Endothelial cell of umbilical vein (primary cell): ENCODE data around the gene LITAF. TPM values are rescaled to one million over a fixed set of nuclear protein-coding genes. Genes with fewer than 3 reads are reported as not detected.

ENCODE experiments used
- BruUV-seq: library from RNA; stranded (reverse); fragments of 400-500 nt; replicated peaks from 2 replicates; lab custom pipeline; 2021; lab: Mats Ljungman, UMichigan
- CTCF ChIA-PET: fragments of 300-600, 350-600 bp; sonication (Branson Sonifier 250); formaldehyde crosslinking; loops from one replicate; lab custom pipeline; 2021; ENCODE audit warnings: antibody characterized with exemption, inconsistent platforms; lab: Charles Lee
- POLR2A ChIA-PET: fragments of 300-600, 350-600 bp; sonication (Branson Sonifier 250); formaldehyde crosslinking; loops from one replicate; lab custom pipeline; 2021; ENCODE audit warnings: antibody characterized with exemption, inconsistent platforms; lab: Charles Lee
- DNase-seq: peaks from one replicate; pipeline ENCODE4 v3.0.0-alpha.2; 2011; ENCODE audit warnings: low read depth, low spot score
- FAIRE-seq: peaks from 2 replicates; lab custom pipeline; 2011; peaks lifted over from hg19 to GRCh38; lab: Jason Lieb, UNC
- H2AFZ ChIP-seq: 2 replicates; pipeline ENCODE4 v1.6.0; 2012; ENCODE audit warnings: low read depth, low read length, control low read depth, inconsistent platforms
- H3K27ac ChIP-seq: 2 replicates; pipeline ENCODE4 v1.5.1; 2011; ENCODE audit warnings: low read depth, mild to moderate bottlenecking, control low read depth, low read length, moderate library complexity; ENCODE audit not compliant: insufficient read depth
- H3K27me3 ChIP-seq, 2 experiments: 2 replicates each; pipeline versions ENCODE4 v1.6.0 to v1.6.1; 2011; ENCODE audit warnings: low read length in 2 of 2, mixed read lengths in 1 of 2; ENCODE audit not compliant: control insufficient read depth in 2 of 2, insufficient read depth in 2 of 2
- H3K36me3 ChIP-seq, 2 experiments: 2 replicates in 1 of 2; 3 replicates in 1 of 2; pipeline ENCODE4 v1.5.1; 2011; ENCODE audit warnings: low read length in 2 of 2, mild to moderate bottlenecking in 1 of 2, moderate library complexity in 1 of 2; ENCODE audit not compliant: control insufficient read depth in 2 of 2, insufficient read depth in 2 of 2; ENCODE audit errors: extremely low read depth in 1 of 2
- H3K4me1 ChIP-seq: 3 replicates; pipeline ENCODE4 v1.5.1; 2011; ENCODE audit warnings: mild to moderate bottlenecking, low read length; ENCODE audit not compliant: control insufficient read depth, insufficient read depth; ENCODE audit errors: extremely low read depth
- H3K4me2 ChIP-seq: 2 replicates; pipeline ENCODE4 v1.6.1; 2011; ENCODE audit warnings: low read length, control low read depth, mixed read lengths; ENCODE audit not compliant: insufficient read depth
- H3K4me3 ChIP-seq, 3 experiments: fragments of 200-600 bp in 1 of 3; sonication (generic), shearing (Covaris generic) in 1 of 3; replicated peaks in 1 of 3; 2 replicates each; pipeline ENCODE4 v1.5.1; 2011 to 2016; ENCODE audit warnings: control low read depth in 3 of 3, low read length in 3 of 3, mild to moderate bottlenecking in 2 of 3, inconsistent platforms in 1 of 3, low read depth in 1 of 3, moderate library complexity in 1 of 3; ENCODE audit not compliant: insufficient read depth in 1 of 3
- H3K79me2 ChIP-seq: 2 replicates; pipeline ENCODE4 v1.6.0; 2012; ENCODE audit warnings: low read length, inconsistent platforms; ENCODE audit not compliant: control insufficient read depth, insufficient read depth
- H3K9ac ChIP-seq: replicated peaks from 2 replicates; pipeline ENCODE3; 2011; ENCODE audit warnings: low read length, control low read depth; ENCODE audit not compliant: insufficient read depth; ENCODE audit errors: extremely low read depth
- H3K9me1 ChIP-seq: replicated peaks from 3 replicates; pipeline ENCODE4 v1.6.0; 2011; ENCODE audit warnings: mild to moderate bottlenecking, low read length; ENCODE audit not compliant: control insufficient read depth, insufficient read depth; ENCODE audit errors: extremely low read depth
- H3K9me3 ChIP-seq: replicated peaks from 2 replicates; pipeline ENCODE4 v1.5.1; 2012; ENCODE audit warnings: low read length, inconsistent platforms; ENCODE audit not compliant: control insufficient read depth, insufficient read depth
- H4K20me1 ChIP-seq: replicated peaks from 2 replicates; pipeline ENCODE3; 2011; ENCODE audit warnings: mild to moderate bottlenecking, low read length; ENCODE audit not compliant: control insufficient read depth, insufficient read depth; ENCODE audit errors: extremely low read depth
- EZH2 ChIP-seq: IDR thresholded peaks from 2 replicates; pipeline ENCODE4 v1.6.1; 2012; ENCODE audit warnings: borderline replicate concordance, low read depth, mild to moderate bottlenecking, moderate library complexity, low read length, inconsistent platforms; ENCODE audit not compliant: severe bottlenecking
- FOS ChIP-seq: IDR thresholded peaks from 2 replicates; pipeline ENCODE4 v1.6.1; 2011; ENCODE audit warnings: mild to moderate bottlenecking, low read length, moderate library complexity, borderline replicate concordance; ENCODE audit not compliant: insufficient read depth
- GATA2 ChIP-seq: IDR thresholded peaks from 2 replicates; pipeline ENCODE4 v1.7.0; 2011; ENCODE audit warnings: low read depth, mild to moderate bottlenecking, moderate library complexity, mixed read lengths, low read length; ENCODE audit not compliant: insufficient read length, insufficient read depth
- JUN ChIP-seq: IDR thresholded peaks from 2 replicates; pipeline ENCODE4 v1.6.1; 2011; ENCODE audit warnings: borderline replicate concordance, low read depth; ENCODE audit not compliant: insufficient read length, insufficient read depth
- MYC ChIP-seq: IDR thresholded peaks from one replicate; pipeline ENCODE4 v1.6.1; 2011; ENCODE audit warnings: mild to moderate bottlenecking, low read depth, low read length
- POLR2A ChIP-seq: IDR thresholded peaks from 2 replicates; pipeline ENCODE4 v1.6.1; 2012; ENCODE audit warnings: low read depth, mild to moderate bottlenecking, control low read depth, low read length
- POLR2AphosphoS5 ChIP-seq: IDR thresholded peaks from 2 replicates; pipeline ENCODE4 v1.6.1; 2012; ENCODE audit warnings: low read depth, mild to moderate bottlenecking, control low read depth, low read length, moderate library complexity; ENCODE audit not compliant: insufficient read depth
- dilution Hi-C: fragments of 300-500 bp; cut with MboI; formaldehyde crosslinking; loops from one replicate; pipeline ENCODE4 v1.15.0; 2019; ENCODE audit warnings: low sequenced_read_pairs; ENCODE audit not compliant: extremely low pct_ligation_motif_present
- intact Hi-C: fragments of 100-400 bp; cut with micrococcal nuclease; formaldehyde crosslinking; loops from one replicate; pipeline ENCODE4 v1.10.0; 2022
- polyA plus RNA-seq, 4 experiments: library from polyadenylated mRNA; depleted of rRNA in 3 of 4; stranded (reverse) in 3 of 4; unstranded in 1 of 4; fragments of >200 nt; gene quantifications; 2 replicates each; pipeline versions ENCODE4 v1.2.1 to v1.2.3, GENCODE V29; 2011 to 2012; ENCODE audit warnings: missing spikeins in 1 of 4
- total RNA-seq: library from RNA; stranded (reverse); gene quantifications from 2 replicates; pipeline ENCODE4 v1.2.3, GENCODE V29; 2021
- TF ChIP-seq, protein P1 (sequence below), 2 donors: IDR thresholded peaks; 1 replicate in 1 of 2; 2 replicates in 1 of 2; pipeline ENCODE4 v1.5.1; 2011; ENCODE audit warnings: low read length in 2 of 2, mild to moderate bottlenecking in 2 of 2, moderate library complexity in 2 of 2, control low read depth in 1 of 2, inconsistent platforms in 1 of 2, low read depth in 1 of 2; ENCODE audit not compliant: insufficient read depth in 1 of 2; ENCODE audit errors: extremely low read depth in 1 of 2
- TF ChIP-seq, protein P2 (sequence below): IDR thresholded peaks from 2 replicates; pipeline ENCODE4 v1.6.1; 2011; ENCODE audit not compliant: insufficient read depth, insufficient read length

LITAF gene
- total and polyA plus RNA-seq, 2 donors (not counting 3 experiments of a cell fraction or from before 2014, with no cell fraction given), result 15.2 to 27.2 TPM

DNA sequence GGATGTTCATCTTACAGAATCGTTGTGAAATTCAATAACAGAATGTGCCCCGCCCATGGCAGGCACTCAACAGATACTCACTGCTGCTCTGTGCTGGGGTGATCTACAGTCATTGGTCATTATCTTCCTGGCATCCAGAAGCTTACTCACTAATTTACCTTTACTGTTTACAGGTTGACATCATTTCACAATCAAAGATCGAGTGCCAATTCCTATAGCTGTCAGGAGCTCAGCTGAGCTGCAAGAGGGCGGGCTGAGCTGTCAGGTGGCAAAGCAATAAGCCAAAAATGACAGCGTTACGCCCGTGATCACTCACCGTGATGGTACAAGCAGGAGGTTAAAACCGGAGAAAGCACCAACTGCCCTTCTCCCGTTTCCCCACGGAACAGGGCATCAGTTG lies 51.2 kb downstream of the LITAF start:
- Histone ChIP-seq H3K27me3 (no peaks in the 10 kb centered on the region), H3K79me2 (no peaks in the 10 kb centered on the region), H3K4me2 (no peak overlapping the region), H3K9me1 (no peaks in the 10 kb centered on the region), H4K20me1 (no peaks in the 10 kb centered on the region), H3K36me3 (no peaks in the 10 kb centered on the region), H3K4me3 (no peak overlapping the region), H2AFZ (no peak overlapping the region), H3K27ac (no peak overlapping the region), H3K9me3 (no peaks in the 10 kb centered on the region), H3K9ac (no peak overlapping the region), H3K4me1 (peaks cover 3% of the 10 kb centered on the region)
- FAIRE-seq (no peak), DNase-seq (no peak)
- intact Hi-C loops, result no loop called here
- no TSS peak for BruUV-seq
- dilution Hi-C loops, result no loop called here
- TF ChIP-seq MYC (no peak), POLR2AphosphoS5 (no peak), GATA2 (no peak), JUN (no peak)
- TF ChIP-seq, protein P1, sequence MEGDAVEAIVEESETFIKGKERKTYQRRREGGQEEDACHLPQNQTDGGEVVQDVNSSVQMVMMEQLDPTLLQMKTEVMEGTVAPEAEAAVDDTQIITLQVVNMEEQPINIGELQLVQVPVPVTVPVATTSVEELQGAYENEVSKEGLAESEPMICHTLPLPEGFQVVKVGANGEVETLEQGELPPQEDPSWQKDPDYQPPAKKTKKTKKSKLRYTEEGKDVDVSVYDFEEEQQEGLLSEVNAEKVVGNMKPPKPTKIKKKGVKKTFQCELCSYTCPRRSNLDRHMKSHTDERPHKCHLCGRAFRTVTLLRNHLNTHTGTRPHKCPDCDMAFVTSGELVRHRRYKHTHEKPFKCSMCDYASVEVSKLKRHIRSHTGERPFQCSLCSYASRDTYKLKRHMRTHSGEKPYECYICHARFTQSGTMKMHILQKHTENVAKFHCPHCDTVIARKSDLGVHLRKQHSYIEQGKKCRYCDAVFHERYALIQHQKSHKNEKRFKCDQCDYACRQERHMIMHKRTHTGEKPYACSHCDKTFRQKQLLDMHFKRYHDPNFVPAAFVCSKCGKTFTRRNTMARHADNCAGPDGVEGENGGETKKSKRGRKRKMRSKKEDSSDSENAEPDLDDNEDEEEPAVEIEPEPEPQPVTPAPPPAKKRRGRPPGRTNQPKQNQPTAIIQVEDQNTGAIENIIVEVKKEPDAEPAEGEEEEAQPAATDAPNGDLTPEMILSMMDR (IDR thresholded peaks at IDR 0.05; ENCODE audit: extremely low read depth in 1 of 2, insufficient read depth in 1 of 2, low read depth in 1 of 2, low read length in 2 of 2), result no peak
- POLR2A ChIA-PET, result no interaction called here
- CTCF ChIA-PET, result interaction anchor here (1.0 to 2.2 kb wide), 3 partner anchors 105 to 560 kb away, joined by 3 to 6 read pairs (median 3); no protein-coding TSS in a partner anchor

DNA sequence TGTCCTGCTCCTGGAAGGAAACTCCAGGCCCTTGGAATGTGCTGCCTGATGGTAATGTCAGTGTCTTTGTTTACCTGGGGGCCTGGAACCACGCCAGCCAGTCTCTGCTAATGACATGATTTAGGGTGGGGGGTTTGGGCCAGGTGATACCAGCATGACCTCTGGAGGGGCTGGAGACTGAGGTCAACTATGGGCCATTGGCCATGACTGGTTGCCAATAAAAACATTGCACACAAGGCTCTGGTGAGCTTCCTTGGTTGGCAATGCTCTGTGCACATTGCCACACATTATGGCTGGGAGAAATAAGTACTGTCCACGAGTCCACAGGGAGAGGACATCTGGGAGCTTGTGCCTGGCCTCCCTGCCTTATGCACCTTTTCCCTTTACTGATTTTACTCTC lies 52.5 kb downstream of the LITAF start:
- intact Hi-C loops (no loop called here), dilution Hi-C loops (no loop called here)
- TF ChIP-seq EZH2 (no peak), MYC (no peak), POLR2A (no peak), JUN (no peak), POLR2AphosphoS5 (no peak), FOS (no peak), GATA2 (no peak)
- TF ChIP-seq, protein P1 (IDR thresholded peaks at IDR 0.05; ENCODE audit: extremely low read depth in 1 of 2, insufficient read depth in 1 of 2, low read depth in 1 of 2, low read length in 2 of 2), result no peak
- TF ChIP-seq, protein P2, sequence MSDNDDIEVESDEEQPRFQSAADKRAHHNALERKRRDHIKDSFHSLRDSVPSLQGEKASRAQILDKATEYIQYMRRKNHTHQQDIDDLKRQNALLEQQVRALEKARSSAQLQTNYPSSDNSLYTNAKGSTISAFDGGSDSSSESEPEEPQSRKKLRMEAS, result no peak
- no peaks in the 10 kb centered on the region for H3K27me3 ChIP-seq
- H3K79me2 ChIP-seq, result no peaks in the 10 kb centered on the region
- no peak overlapping the region for H3K27ac ChIP-seq
- ChIA-PET POLR2A (interaction anchor here (0.6 kb wide), 1 partner anchor 1807 kb away, joined by 3 read pairs; no protein-coding TSS in a partner anchor), CTCF (interaction anchor here (0.8 to 2.2 kb wide), 3 partner anchors 106 to 561 kb away, joined by 3 to 6 read pairs (median 5); no protein-coding TSS in a partner anchor)
- H4K20me1 ChIP-seq, result no peaks in the 10 kb centered on the region
- no peaks in the 10 kb centered on the region for H3K9me3 ChIP-seq
- no peak overlapping the region for H3K9ac ChIP-seq
- H3K4me1 ChIP-seq, result peaks cover 9% of the 10 kb centered on the region
- FAIRE-seq (no peak), DNase-seq (no peak)
- no TSS peak for BruUV-seq
- no peak overlapping the region for H3K4me2 ChIP-seq
- H2AFZ ChIP-seq, result no peak overlapping the region
- H3K9me1 ChIP-seq, result no peaks in the 10 kb centered on the region
- no peaks in the 10 kb centered on the region for H3K36me3 ChIP-seq
- H3K4me3 ChIP-seq, result no peak overlapping the region
